Colonic mucosa (tissue), 4 donors: ENCODE measurements around the gene NECTIN2. TPM values are rescaled to one million over a fixed set of nuclear protein-coding genes. Genes with fewer than 3 reads are reported as not detected.
"Not testable (repeated sequence)": the region's sequence is repeated elsewhere in the genome, so short reads cannot be mapped to it uniquely, and the experiment has no call there.

Source experiments
- DNase-seq: peaks from one replicate; pipeline ENCODE4 v3.0.0-alpha.2; 2020
- H3K27ac ChIP-seq: fragments of 200-600 bp; one replicate; pipeline ENCODE4 v1.8.0; 2021
- H3K27me3 ChIP-seq: fragments of 200-600 bp; one replicate; pipeline ENCODE4 v1.8.0; 2021
- H3K36me3 ChIP-seq: fragments of 200-600 bp; one replicate; pipeline ENCODE4 v1.8.0; 2021
- H3K4me1 ChIP-seq: fragments of 200-600 bp; one replicate; pipeline ENCODE4 v1.8.0; 2021; ENCODE audit warnings: mild to moderate bottlenecking
- H3K4me3 ChIP-seq: fragments of 200-600 bp; one replicate; pipeline ENCODE4 v1.8.0; 2021
- H3K9ac ChIP-seq, 2 donors: one replicate each; pipeline ENCODE4 v1.7.0; 2013; ENCODE audit warnings: control low read depth in 2 of 2, low read depth in 2 of 2, low read length in 2 of 2
- H3K9me3 ChIP-seq: fragments of 200-600 bp; one replicate; pipeline ENCODE4 v1.8.0; 2021
- intact Hi-C: fragments of 100-400 bp; cut with DNase I; formaldehyde crosslinking; loops from one replicate; pipeline ENCODE4 v1.14.1; 2022
- total RNA-seq, 2 donors: library from RNA; stranded (reverse); fragmentation: NEBNext Ultra II Directional in 1 of 2; extraction: Animal tissue kit (Norgen Biotek cat#: 25700) in 1 of 2; gene quantifications; one replicate each; pipeline ENCODE4 v1.2.1, GENCODE V29; 2021
- TF ChIP-seq, protein P1 (sequence below): fragments of 200-600 bp; IDR thresholded peaks from one replicate; pipeline ENCODE4 v1.8.0; 2022; ENCODE audit warnings: antibody characterized with exemption, mild to moderate bottlenecking
- donor health status: healthy.
- donor health status: DM: no; HTN: no; CAD: no.
- donor health status: DM: no; HTN: no; CAD: no.

The NECTIN2 gene
- total RNA-seq, 2 donors from 2014 or later = 115 to 121 TPM

DNA sequence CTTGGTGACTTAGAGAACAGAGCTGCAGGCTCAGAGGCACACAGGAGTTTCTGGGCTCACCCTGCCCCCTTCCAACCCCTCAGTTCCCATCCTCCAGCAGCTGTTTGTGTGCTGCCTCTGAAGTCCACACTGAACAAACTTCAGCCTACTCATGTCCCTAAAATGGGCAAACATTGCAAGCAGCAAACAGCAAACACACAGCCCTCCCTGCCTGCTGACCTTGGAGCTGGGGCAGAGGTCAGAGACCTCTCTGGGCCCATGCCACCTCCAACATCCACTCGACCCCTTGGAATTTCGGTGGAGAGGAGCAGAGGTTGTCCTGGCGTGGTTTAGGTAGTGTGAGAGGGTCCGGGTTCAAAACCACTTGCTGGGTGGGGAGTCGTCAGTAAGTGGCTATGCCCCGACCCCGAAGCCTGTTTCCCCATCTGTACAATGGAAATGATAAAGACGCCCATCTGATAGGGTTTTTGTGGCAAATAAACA lies 78.2 kb downstream of the NECTIN2 start:
- intact Hi-C loops = no loop called here
- Histone ChIP-seq H3K4me3 (no peak overlapping the region), H3K9ac (no peak overlapping the region), H3K27ac (peak overlapping the region; percentile 13), H3K36me3 (no peaks in the 10 kb centered on the region), H3K27me3 (no peaks in the 10 kb centered on the region), H3K9me3 (no peaks in the 10 kb centered on the region), H3K4me1 (no peaks in the 10 kb centered on the region)
- TF ChIP-seq, protein P1, sequence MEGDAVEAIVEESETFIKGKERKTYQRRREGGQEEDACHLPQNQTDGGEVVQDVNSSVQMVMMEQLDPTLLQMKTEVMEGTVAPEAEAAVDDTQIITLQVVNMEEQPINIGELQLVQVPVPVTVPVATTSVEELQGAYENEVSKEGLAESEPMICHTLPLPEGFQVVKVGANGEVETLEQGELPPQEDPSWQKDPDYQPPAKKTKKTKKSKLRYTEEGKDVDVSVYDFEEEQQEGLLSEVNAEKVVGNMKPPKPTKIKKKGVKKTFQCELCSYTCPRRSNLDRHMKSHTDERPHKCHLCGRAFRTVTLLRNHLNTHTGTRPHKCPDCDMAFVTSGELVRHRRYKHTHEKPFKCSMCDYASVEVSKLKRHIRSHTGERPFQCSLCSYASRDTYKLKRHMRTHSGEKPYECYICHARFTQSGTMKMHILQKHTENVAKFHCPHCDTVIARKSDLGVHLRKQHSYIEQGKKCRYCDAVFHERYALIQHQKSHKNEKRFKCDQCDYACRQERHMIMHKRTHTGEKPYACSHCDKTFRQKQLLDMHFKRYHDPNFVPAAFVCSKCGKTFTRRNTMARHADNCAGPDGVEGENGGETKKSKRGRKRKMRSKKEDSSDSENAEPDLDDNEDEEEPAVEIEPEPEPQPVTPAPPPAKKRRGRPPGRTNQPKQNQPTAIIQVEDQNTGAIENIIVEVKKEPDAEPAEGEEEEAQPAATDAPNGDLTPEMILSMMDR = no peak
- no peak for DNase-seq

GRCh38 chr19:44925114-44925891 lies 79.2 kb downstream of the NECTIN2 start:
- peak; percentile 68 for DNase-seq

DNA sequence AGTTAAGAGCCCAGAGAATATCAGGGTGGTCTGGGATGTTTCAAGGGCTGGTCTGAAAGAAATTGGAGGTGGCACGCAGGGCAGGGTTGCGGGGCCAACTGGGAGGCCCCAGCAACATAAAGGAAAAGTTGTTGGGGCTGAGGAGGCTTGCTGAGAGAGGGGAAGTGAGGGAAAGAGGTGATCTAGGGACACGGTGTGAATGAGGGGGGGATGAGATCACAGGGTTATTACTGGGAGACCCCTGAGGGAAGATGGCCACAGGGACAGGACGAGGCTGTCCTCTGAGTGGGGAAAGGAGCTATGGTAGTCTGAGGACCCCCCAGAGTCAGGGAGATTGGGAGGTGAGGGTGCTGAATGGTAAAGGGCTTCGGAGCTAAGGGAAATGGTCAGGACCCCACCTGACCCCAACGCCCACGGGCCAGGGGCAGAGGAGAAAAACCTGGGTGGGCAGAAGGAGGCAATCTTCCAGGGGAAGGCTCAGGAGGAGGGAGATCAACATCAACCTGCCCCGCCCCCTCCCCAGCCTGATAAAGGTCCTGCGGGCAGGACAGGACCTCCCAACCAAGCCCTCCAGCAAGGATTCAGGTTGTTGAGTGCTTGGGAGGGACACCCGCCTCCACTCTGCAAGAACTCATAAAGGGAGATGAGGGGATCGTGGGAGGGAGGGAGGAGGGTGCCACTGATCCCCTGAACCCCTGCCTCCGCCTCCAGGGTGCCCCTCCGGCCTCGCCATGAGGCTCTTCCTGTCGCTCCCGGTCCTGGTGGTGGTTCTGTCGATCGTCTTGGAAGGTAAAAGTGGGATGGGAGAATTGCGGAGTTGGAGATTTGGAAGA lies 80.4 kb downstream of the NECTIN2 start:
- DNase-seq, H3K9ac ChIP-seq, intact Hi-C loops, H3K36me3 ChIP-seq, H3K4me1 ChIP-seq, H3K27ac ChIP-seq, H3K4me3 ChIP-seq, H3K9me3 ChIP-seq, H3K27me3 ChIP-seq: not testable (repeated sequence)

More at GRCh38 chr19:44925114-44925891, 79.2 kb downstream of the NECTIN2 start:
- TF ChIP-seq, protein P1 = no peak
- H3K4me3 ChIP-seq = no peak overlapping the region
- H3K4me1 ChIP-seq = no peaks in the 10 kb centered on the region
- no peaks in the 10 kb centered on the region for H3K27me3 ChIP-seq
- H3K36me3 ChIP-seq = no peaks in the 10 kb centered on the region
- intact Hi-C loops = no loop called here
- no peak overlapping the region for H3K9ac ChIP-seq
- H3K27ac ChIP-seq = peak overlapping the region; percentile 13
- H3K9me3 ChIP-seq = no peaks in the 10 kb centered on the region

DNA sequence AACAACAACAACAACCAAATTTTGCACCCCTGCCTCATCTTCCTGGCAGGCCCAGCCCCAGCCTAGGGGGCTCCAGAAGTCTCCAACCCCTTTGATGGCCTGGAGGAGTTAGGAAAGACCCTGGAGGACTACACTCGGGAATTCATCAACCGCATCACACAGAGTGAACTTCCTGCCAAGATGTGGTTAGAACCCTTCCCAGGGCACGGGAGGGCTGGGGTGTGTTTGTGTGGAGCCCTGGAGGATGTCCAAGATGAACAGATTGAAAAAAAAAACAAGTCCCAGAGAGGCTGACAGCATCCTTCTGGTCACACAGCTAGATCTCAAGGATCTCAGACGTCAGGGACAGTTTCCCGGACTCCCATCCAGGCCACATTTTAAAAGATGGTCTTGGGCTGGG lies 81.6 kb downstream of the NECTIN2 start:
- H3K27me3 ChIP-seq = no peaks in the 10 kb centered on the region
- intact Hi-C loops = no loop called here
- no peak overlapping the region for H3K9ac ChIP-seq
- H3K27ac ChIP-seq = no peak overlapping the region
- H3K4me3 ChIP-seq = no peak overlapping the region
- TF ChIP-seq, protein P1 = no peak
- H3K36me3 ChIP-seq = no peaks in the 10 kb centered on the region
- no peaks in the 10 kb centered on the region for H3K9me3 ChIP-seq
- no peak for DNase-seq
- no peaks in the 10 kb centered on the region for H3K4me1 ChIP-seq

DNA sequence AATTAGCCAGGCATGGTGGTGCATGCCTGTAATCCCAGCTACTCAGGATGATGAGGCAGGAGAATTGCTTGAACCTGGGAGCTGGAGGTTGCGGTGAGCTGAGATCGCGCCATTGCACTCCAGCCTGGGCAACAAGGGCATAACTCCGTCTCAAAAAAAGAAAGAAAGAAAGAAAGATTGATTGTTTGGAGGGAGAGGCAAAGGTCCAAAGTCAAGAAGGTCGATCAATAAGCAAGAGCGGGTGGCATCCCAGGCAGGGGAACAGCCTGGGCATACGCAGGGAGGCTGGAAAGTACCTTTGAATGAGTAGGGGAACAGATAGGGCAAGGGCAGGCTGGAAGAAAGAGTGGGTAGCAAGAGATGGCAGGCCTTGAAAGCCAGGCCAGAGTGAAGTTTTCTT lies 84.0 kb downstream of the NECTIN2 start:
- no peak for DNase-seq
- Histone ChIP-seq H3K9me3 (no peaks in the 10 kb centered on the region), H3K27ac (no peak overlapping the region), H3K4me3 (no peak overlapping the region), H3K27me3 (no peaks in the 10 kb centered on the region), H3K36me3 (no peaks in the 10 kb centered on the region), H3K4me1 (no peaks in the 10 kb centered on the region), H3K9ac (no peak overlapping the region)
- TF ChIP-seq, protein P1 = no peak
- intact Hi-C loops = no loop called here
